ENCODE results near the gene TOMM7.

DNA sequence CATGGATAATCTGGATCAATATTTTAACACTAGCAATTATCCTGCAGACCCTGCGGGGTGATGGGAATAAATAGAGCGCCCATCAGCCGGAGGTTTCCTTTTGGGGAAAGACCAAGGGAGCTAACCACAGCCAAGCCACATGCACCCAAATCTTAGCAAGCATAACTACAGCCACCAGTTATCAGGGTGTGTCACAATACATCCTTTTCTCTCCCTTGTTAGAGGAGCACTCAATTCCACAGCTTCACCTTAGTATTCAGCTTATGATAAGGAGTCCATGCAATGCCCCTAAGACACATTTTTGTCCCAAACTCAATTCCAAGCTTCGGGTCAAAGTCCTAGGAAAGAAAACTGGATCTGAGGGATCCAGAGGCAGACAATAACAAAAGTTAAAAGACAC lies 15.9 kb downstream of the TOMM7 start:
- TF ChIP-seq, protein P1, sequence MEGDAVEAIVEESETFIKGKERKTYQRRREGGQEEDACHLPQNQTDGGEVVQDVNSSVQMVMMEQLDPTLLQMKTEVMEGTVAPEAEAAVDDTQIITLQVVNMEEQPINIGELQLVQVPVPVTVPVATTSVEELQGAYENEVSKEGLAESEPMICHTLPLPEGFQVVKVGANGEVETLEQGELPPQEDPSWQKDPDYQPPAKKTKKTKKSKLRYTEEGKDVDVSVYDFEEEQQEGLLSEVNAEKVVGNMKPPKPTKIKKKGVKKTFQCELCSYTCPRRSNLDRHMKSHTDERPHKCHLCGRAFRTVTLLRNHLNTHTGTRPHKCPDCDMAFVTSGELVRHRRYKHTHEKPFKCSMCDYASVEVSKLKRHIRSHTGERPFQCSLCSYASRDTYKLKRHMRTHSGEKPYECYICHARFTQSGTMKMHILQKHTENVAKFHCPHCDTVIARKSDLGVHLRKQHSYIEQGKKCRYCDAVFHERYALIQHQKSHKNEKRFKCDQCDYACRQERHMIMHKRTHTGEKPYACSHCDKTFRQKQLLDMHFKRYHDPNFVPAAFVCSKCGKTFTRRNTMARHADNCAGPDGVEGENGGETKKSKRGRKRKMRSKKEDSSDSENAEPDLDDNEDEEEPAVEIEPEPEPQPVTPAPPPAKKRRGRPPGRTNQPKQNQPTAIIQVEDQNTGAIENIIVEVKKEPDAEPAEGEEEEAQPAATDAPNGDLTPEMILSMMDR (IDR thresholded peaks at IDR 0.05): no peak
- TF ChIP-seq POLR2AphosphoS5 (IDR thresholded peaks at IDR 0.05) (no peak), EP300 (IDR thresholded peaks at IDR 0.05; ENCODE audit: low read depth) (no peak), POLR2A (IDR thresholded peaks at IDR 0.05) (no peak)
